ENCODE data around the gene SLC30A5. TPM values are rescaled to one million over a fixed set of nuclear protein-coding genes. Genes with fewer than 3 reads are reported as not detected.
"Not testable (repeated sequence)": the region's sequence is repeated elsewhere in the genome, so short reads cannot be mapped to it uniquely, and the experiment has no call there.

SLC30A5 gene
- total RNA-seq, 1 donor from 2014 or later, result 20.6 TPM

DNA sequence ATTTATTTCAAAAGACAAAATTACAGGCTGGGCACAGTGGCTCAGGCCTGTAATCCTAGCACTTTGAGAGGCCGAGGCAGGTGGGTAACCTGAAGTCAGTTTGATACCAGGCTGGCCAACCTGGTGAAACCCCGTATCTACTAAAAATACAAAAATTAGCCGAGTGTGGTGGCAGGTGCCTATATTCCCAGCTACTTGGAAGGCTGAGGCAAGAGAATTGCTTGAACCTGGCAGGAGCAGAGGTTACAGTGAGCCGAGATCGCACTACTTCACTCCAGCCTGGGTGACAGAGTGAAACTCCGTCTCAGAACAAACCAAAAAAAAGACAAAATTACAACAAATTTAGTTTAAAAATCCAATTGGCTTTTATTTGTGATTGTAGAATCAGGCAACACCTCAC is 14.3 kb upstream of the SLC30A5 start:
- Histone ChIP-seq H3K4me1 (no peaks in the 10 kb centered on the region), H3K27me3 (no peaks in the 10 kb centered on the region), H3K9me3 (no peaks in the 10 kb centered on the region), H3K36me3 (no peaks in the 10 kb centered on the region), H3K27ac (no peak overlapping the region), H3K4me3 (no peak overlapping the region)
- TF ChIP-seq, protein P1, sequence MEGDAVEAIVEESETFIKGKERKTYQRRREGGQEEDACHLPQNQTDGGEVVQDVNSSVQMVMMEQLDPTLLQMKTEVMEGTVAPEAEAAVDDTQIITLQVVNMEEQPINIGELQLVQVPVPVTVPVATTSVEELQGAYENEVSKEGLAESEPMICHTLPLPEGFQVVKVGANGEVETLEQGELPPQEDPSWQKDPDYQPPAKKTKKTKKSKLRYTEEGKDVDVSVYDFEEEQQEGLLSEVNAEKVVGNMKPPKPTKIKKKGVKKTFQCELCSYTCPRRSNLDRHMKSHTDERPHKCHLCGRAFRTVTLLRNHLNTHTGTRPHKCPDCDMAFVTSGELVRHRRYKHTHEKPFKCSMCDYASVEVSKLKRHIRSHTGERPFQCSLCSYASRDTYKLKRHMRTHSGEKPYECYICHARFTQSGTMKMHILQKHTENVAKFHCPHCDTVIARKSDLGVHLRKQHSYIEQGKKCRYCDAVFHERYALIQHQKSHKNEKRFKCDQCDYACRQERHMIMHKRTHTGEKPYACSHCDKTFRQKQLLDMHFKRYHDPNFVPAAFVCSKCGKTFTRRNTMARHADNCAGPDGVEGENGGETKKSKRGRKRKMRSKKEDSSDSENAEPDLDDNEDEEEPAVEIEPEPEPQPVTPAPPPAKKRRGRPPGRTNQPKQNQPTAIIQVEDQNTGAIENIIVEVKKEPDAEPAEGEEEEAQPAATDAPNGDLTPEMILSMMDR (IDR thresholded peaks at IDR 0.05), result no peak
- intact Hi-C loops (cut with DNase I), result no loop called here
- no peak for DNase-seq (ENCODE audit: low spot score in 2 of 2)

DNA sequence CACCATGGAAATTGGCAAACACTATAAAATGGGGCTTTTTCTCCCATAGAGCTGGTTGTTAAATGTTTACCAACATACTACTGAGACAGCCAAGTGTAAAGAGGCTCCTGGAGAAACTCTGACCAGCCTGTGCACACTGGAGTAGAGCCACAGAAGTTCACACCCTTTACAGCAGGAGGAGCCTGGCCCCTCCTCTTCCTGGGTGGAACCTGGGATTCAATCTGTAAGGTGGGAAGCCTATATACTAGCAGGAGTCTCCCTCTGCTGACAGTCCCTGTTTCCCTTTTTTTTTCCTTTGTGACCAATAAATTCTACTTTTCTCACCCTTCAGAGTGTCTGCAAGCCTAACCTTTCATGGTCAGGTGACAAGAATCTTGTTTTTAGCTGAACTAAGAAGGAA is 10.4 kb upstream of the SLC30A5 start:
- intact Hi-C loops (cut with DNase I), result no loop called here
- no peaks in the 10 kb centered on the region for H3K27me3 ChIP-seq
- DNase-seq (ENCODE audit: low spot score in 2 of 2), result no peak
- no peaks in the 10 kb centered on the region for H3K9me3 ChIP-seq
- no peaks in the 10 kb centered on the region for H3K4me1 ChIP-seq
- no peak overlapping the region for H3K4me3 ChIP-seq
- H3K36me3 ChIP-seq, result no peaks in the 10 kb centered on the region
- TF ChIP-seq, protein P1 (IDR thresholded peaks at IDR 0.05), result no peak
- H3K27ac ChIP-seq, result no peak overlapping the region

DNA sequence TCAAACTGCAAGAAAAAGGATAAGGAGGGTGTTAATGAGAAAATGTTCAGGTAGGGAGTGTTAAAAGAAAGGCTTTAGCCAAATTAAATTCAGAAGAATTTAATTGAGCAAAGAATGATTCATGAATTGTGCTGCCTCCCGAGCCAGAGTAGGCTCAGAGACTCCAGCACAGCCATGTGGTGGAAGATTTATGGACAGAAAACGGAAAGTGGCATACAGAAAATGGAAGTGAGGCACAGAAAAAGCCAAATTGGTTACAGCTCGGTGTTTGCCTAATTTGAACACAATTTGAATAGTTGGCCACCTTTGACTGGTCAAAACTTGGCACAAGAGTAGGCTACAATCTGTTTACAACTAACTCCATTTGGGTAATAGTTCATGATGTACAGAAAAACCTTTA is 9.6 kb upstream of the SLC30A5 start:
- TF ChIP-seq, protein P1 (IDR thresholded peaks at IDR 0.05), result no peak
- no peak for DNase-seq (ENCODE audit: low spot score in 2 of 2)
- Histone ChIP-seq H3K27me3 (no peaks in the 10 kb centered on the region), H3K9me3 (no peaks in the 10 kb centered on the region), H3K36me3 (no peaks in the 10 kb centered on the region), H3K4me1 (no peaks in the 10 kb centered on the region), H3K4me3 (no peak overlapping the region), H3K27ac (no peak overlapping the region)
- intact Hi-C loops (cut with DNase I), result no loop called here

DNA sequence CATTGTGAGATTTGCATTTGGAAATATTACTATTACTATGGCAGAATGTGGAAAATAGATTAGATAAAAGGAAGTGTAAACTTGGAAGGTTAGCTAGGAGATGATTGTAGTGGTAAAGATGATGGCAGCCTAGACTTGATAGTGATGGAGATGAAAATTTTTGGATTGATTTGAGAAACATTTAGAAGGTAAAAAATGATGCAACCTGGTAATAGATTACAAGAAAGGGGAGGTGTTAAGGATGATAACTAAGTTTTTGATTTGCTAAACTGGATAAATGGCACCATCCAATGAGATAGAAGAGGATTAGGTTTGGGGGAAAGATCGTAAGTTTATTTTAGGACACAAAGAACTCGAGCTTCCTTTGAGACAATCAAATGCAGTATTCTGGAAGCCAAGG is 8.9 kb upstream of the SLC30A5 start:
- no peaks in the 10 kb centered on the region for H3K27me3 ChIP-seq
- no peak for DNase-seq (ENCODE audit: low spot score in 2 of 2)
- intact Hi-C loops (cut with DNase I), result no loop called here
- TF ChIP-seq, protein P1 (IDR thresholded peaks at IDR 0.05), result no peak
- H3K27ac ChIP-seq, result no peak overlapping the region
- H3K9me3 ChIP-seq, result no peaks in the 10 kb centered on the region
- H3K36me3 ChIP-seq, result no peaks in the 10 kb centered on the region
- no peak overlapping the region for H3K4me3 ChIP-seq
- no peaks in the 10 kb centered on the region for H3K4me1 ChIP-seq

DNA sequence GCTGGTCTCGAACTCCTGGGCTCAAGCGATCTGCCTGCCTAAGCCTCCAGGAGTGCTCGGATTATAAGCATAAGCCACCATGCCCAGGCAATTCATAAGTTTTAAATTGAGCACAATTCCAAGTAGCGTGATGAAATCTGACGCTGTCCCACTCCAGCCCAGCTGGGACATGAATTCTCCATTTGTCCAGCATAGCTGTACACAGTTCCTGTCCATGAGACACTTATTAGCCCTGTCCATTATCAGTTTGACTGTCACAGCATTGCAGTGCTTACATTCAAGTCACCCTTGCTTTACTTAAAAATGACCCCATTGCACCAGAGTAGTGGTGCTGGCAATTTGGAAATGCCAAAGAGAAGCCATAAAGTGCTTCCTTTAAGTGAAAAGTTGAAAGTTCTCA is 7.6 kb upstream of the SLC30A5 start:
- TF ChIP-seq, protein P1 (IDR thresholded peaks at IDR 0.05), result no peak
- intact Hi-C loops (cut with DNase I), result no loop called here
- no peak for DNase-seq (ENCODE audit: low spot score in 2 of 2)

DNA sequence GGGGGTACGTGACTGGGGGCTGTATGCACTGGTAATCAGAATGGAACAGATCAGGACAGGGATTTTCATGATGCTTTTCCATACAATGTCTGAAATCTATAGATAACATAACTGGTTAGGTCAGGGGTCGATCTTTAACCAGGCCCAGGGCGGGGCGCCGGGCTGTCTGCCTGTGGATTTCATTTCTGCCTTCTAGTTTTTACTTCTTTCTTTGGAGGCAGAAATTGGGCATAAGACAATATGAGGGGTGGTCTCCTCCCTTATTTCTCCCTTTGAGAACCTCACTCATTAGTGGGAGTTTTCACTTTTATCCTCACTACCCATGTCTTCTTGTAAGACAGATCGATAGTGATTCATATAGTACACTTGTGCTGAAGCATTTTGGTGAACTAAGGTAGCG is 5.8 kb upstream of the SLC30A5 start:
- H3K27me3 ChIP-seq; H3K27ac ChIP-seq; H3K4me3 ChIP-seq; H3K9me3 ChIP-seq; H3K36me3 ChIP-seq; H3K4me1 ChIP-seq; intact Hi-C loops (cut with DNase I); DNase-seq (ENCODE audit: low spot score in 2 of 2): not testable (repeated sequence)

More for the DNA sequence above, 7.6 kb upstream of the SLC30A5 start:
- H3K27me3 ChIP-seq, result no peaks in the 10 kb centered on the region
- no peaks in the 10 kb centered on the region for H3K4me1 ChIP-seq
- no peaks in the 10 kb centered on the region for H3K9me3 ChIP-seq
- no peak overlapping the region for H3K4me3 ChIP-seq
- no peak overlapping the region for H3K27ac ChIP-seq
- no peaks in the 10 kb centered on the region for H3K36me3 ChIP-seq
